Measurements from ENCODE around the gene XRCC3. TPM values are rescaled to one million over a fixed set of nuclear protein-coding genes. Genes with fewer than 3 reads are reported as not detected.
A peak's percentile ranks its signal among the peaks of the same experiment; 100 is the strongest.

XRCC3 gene
- total and polyA plus RNA-seq, 12 donors: 1.0 to 4.4 (median 3.0) TPM

DNA sequence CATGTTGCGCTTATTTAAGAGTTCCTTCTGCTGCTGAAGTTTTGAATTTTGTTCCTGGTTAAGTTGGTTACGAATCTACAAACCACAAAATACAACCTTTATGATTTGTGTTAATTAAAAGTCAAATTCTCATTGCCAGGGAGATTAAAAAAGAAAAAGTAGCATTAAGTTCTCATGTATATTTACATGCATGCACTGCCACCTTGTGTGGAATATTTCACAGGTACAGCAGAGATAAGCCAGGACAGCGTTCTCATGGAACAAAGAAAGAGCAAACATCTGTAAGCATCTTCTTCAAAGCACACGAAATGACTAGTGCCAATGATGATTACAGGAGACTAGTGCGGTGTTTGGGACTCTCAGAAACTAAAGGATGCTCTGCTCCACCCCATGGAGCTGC is 34.6 kb upstream of the XRCC3 start:
- H3K27me3 ChIP-seq: no peaks in the 10 kb centered on the region
- TF ChIP-seq, protein P1, sequence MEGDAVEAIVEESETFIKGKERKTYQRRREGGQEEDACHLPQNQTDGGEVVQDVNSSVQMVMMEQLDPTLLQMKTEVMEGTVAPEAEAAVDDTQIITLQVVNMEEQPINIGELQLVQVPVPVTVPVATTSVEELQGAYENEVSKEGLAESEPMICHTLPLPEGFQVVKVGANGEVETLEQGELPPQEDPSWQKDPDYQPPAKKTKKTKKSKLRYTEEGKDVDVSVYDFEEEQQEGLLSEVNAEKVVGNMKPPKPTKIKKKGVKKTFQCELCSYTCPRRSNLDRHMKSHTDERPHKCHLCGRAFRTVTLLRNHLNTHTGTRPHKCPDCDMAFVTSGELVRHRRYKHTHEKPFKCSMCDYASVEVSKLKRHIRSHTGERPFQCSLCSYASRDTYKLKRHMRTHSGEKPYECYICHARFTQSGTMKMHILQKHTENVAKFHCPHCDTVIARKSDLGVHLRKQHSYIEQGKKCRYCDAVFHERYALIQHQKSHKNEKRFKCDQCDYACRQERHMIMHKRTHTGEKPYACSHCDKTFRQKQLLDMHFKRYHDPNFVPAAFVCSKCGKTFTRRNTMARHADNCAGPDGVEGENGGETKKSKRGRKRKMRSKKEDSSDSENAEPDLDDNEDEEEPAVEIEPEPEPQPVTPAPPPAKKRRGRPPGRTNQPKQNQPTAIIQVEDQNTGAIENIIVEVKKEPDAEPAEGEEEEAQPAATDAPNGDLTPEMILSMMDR (IDR thresholded peaks at IDR 0.05): peak in 1 of 9 donors; percentile 9
- DNase-seq: no peak
- H3K36me3 ChIP-seq: peaks cover 0 to 100% (median 34%) of the 10 kb centered on the region in 9 donors
- no peak for ATAC-seq
- no peaks in the 10 kb centered on the region for H3K9me3 ChIP-seq
- no peaks in the 10 kb centered on the region for H3K4me1 ChIP-seq
- 86 to 88% methylated on average over 5 of the region's 5 CpGs for WGBS, 2 donors
- no peak overlapping the region for H3K27ac ChIP-seq
- H3K4me3 ChIP-seq: no peak overlapping the region
- intact Hi-C loops (cut with DNase I): no loop called here

DNA sequence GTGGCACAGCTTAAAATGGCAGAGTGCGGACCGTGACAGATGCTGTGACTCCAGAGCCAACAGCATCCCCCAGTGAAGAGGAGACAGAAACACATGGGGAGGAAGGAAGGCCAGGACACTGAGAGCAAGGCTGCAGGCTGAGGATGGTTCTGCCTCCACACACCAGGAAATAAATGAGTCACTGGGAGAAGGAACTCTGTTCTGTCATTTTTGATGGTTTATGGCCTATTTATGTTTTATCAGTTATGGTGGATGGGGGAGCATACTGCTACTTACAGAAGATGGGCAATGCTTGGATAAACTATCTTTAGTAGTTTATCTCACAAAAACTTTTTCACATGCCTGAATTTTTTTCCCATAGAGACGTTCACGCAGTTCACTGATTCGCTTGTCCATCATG is 34.2 kb upstream of the XRCC3 start:
- no peak overlapping the region for H3K27ac ChIP-seq
- no peaks in the 10 kb centered on the region for H3K27me3 ChIP-seq
- ATAC-seq: no peak
- TF ChIP-seq, protein P1 (IDR thresholded peaks at IDR 0.05): no peak
- WGBS, 2 donors: 90 to 92% methylated on average over 5 of the region's 5 CpGs
- H3K9me3 ChIP-seq: no peaks in the 10 kb centered on the region
- H3K36me3 ChIP-seq: peaks cover 0 to 100% (median 34%) of the 10 kb centered on the region in 9 donors
- intact Hi-C loops (cut with DNase I): no loop called here
- H3K4me3 ChIP-seq: no peak overlapping the region
- no peak for DNase-seq
- no peaks in the 10 kb centered on the region for H3K4me1 ChIP-seq

DNA sequence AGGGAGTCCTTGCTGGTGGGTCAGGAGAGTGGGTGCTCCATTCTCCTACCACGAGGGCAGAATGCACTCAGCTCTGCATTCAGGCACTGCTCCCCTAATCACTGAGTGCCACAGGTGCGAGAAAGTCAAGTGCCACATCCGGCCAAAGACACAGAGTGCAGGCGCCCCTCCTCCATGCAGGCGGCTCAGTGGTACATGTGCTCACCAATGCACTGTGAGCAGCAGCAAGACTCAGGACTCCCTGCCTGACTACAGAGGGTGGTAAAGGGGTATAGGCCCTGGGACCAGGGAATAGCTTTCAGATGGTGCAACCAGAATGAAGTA is 33.2 kb upstream of the XRCC3 start:
- Histone ChIP-seq H3K9me3 (no peaks in the 10 kb centered on the region), H3K4me1 (no peaks in the 10 kb centered on the region), H3K36me3 (peaks cover 0 to 100% (median 35%) of the 10 kb centered on the region in 9 donors), H3K4me3 (no peak overlapping the region), H3K27ac (no peak overlapping the region), H3K27me3 (no peaks in the 10 kb centered on the region)
- intact Hi-C loops (cut with DNase I): no loop called here
- peak in 3 of 8 donors; percentile 15 to 43 (median 25) for ATAC-seq
- no peak for DNase-seq
- WGBS, 2 donors: 75 to 78% methylated on average over 5 of the region's 5 CpGs
- TF ChIP-seq, protein P1 (IDR thresholded peaks at IDR 0.05): no peak

DNA sequence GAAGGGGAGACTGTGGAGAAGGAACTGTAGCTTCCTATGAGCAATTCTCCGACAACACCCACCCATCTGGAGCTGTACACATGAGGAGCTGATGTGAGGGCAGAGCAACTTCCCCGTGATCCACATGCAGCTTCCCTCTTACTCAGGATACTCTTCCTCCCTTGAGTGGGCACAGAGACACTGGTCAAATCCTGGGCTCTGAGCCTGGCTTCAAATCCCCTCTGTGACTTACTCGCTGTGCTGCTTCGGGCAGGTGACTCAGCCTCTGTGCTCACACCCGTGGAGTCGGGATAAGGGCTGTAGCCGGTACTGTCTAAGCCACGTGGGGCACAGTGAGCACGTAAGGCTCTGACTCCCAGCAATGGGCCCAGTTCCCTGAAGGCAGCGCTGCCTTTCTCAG is 31.4 kb upstream of the XRCC3 start:
- Histone ChIP-seq H3K4me1 (peaks cover 0 to 6% (median 0%) of the 10 kb centered on the region in 9 donors), H3K4me3 (no peak overlapping the region), H3K27me3 (no peaks in the 10 kb centered on the region), H3K9me3 (no peaks in the 10 kb centered on the region), H3K27ac (no peak overlapping the region), H3K36me3 (peaks cover 0 to 100% (median 25%) of the 10 kb centered on the region in 9 donors)
- ATAC-seq (peak in 2 of 8 donors; percentile 5 to 31), DNase-seq (no peak)
- TF ChIP-seq, protein P1 (IDR thresholded peaks at IDR 0.05): no peak
- WGBS, 2 donors: 89 to 90% methylated on average over 10 of the region's 10 CpGs
- intact Hi-C loops (cut with DNase I): no loop called here
